Stomach (tissue), 9 donors: ENCODE results near the gene TSKS. TPM values are rescaled to one million over a fixed set of nuclear protein-coding genes. Genes with fewer than 3 reads are reported as not detected.

Source experiments
- DNase-seq, 2 donors: peaks; one replicate each; pipeline versions ENCODE4 v3.0.0 to v3.0.0-alpha.2; 2013 to 2019
- H3K27ac ChIP-seq, 5 donors: fragments of 200-600 bp in 4 of 5; sonication (generic) in 4 of 5; one replicate each; pipeline ENCODE4 v1.5.1; 2013 to 2019; ENCODE audit warnings: mild to moderate bottlenecking in 1 of 5, moderate library complexity in 1 of 5
- H3K27me3 ChIP-seq, 3 donors: fragments of 200-600 bp; sonication (generic); one replicate each; pipeline ENCODE4 v1.5.1; 2017 to 2019; ENCODE audit warnings: mixed run types in 1 of 3
- H3K36me3 ChIP-seq, 4 donors: fragments of 200-600 bp; sonication (generic); 1 replicate in 3 of 4; 2 replicates in 1 of 4; pipeline ENCODE4 v1.5.1; 2016 to 2019
- H3K4me1 ChIP-seq, 4 donors: fragments of 200-600 bp; sonication (generic); one replicate each; pipeline ENCODE4 v1.5.1; 2016 to 2019
- H3K4me3 ChIP-seq, 4 donors: fragments of 200-600 bp; sonication (generic) in 3 of 4; one replicate each; pipeline ENCODE4 v1.5.1; 2016 to 2019; ENCODE audit warnings: mild to moderate bottlenecking in 1 of 4
- H3K9me3 ChIP-seq, 4 donors: fragments of 200-600 bp; sonication (generic); one replicate each; pipeline ENCODE4 v1.5.1; 2016 to 2019
- EP300 ChIP-seq: sonication (generic); formaldehyde crosslinking; IDR thresholded peaks from one replicate; pipeline ENCODE4 v1.6.1; 2017; ENCODE audit warnings: antibody characterized with exemption
- POLR2A ChIP-seq, 4 donors: fragments of 450-650 bp; IDR thresholded peaks; one replicate each; pipeline ENCODE4 v1.6.1; 2016; ENCODE audit warnings: antibody characterized with exemption in 4 of 4, control low read depth in 2 of 4, mild to moderate bottlenecking in 1 of 4, moderate library complexity in 1 of 4
- POLR2AphosphoS5 ChIP-seq, 3 donors: sonication (generic); formaldehyde crosslinking; IDR thresholded peaks; one replicate each; pipeline ENCODE4 v1.6.1; 2016; ENCODE audit warnings: antibody characterized with exemption in 3 of 3
- WGBS, 5 donors: extraction: QIAGEN DNeasy Blood & Tissue Kit in 3 of 5; methylation state at CpG; one replicate each; pipeline versions ENCODE4 v1.1.5 to v1.1.7; 2013 to 2018; 5-methylcytosine and 5-hydroxymethylcytosine counted together
- intact Hi-C: fragments of 100-400 bp; cut with DNase I; formaldehyde crosslinking; loops from one replicate; pipeline ENCODE4 v1.15.1; 2023; ENCODE audit warnings: low total_unique reads
- polyA plus RNA-seq, 3 donors: library from polyadenylated mRNA; stranded (reverse); fragments of 200-250 nt; gene quantifications; one replicate each; pipeline ENCODE4 v1.2.3, GENCODE V29; 2013
- total RNA-seq, 5 donors: library from RNA; depleted of rRNA; stranded (reverse); fragments of >200 nt; gene quantifications; one replicate each; pipeline versions ENCODE4 v1.1.0 to v1.2.3, GENCODE V29; 2014 to 2016
- TF ChIP-seq, protein P1 (sequence below), 7 experiments: fragments of 450-650 bp in 4 of 7; fragments of 200-600 bp in 3 of 7; sonication (generic) in 3 of 7; IDR thresholded peaks; one replicate each; pipeline ENCODE4 v1.5.1; 2016 to 2019; ENCODE audit warnings: antibody characterized with exemption in 7 of 7, control low read depth in 2 of 7, mild to moderate bottlenecking in 1 of 7
- donor health status: healthy with polysubstance abuse.
- donor health status: Bipolar disorder and iron deficiency.
- donor health status: healthy.

TSKS gene
- total and polyA plus RNA-seq, 8 donors, result 0.73 TPM; not detected in 7

DNA sequence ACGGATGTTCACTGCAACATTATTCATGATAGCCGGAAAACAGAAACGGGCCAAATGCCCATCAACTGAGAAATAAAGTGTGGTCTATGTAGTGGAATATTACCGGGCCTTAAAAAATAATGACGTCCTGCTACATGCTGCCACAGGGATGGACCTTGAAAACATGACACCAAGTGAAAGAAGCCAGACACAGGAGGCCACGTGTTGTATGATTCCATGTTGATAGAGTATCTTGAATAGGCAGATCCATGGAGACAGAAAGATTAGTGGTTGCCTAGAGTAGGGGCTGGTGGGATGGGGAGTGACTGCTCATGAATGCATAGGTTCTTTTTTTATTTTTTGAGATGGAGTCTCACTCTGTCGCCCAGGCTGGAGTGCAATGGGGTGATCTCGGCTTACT lies 7.4 kb upstream of the TSKS start:
- peaks cover 17 to 51% (median 35%) of the 10 kb centered on the region in 4 donors for H3K4me1 ChIP-seq
- WGBS, 5 donors, result 91 to 96% (median 92%) methylated on average over 8 of the region's 8 CpGs
- no peaks in the 10 kb centered on the region for H3K27me3 ChIP-seq
- H3K27ac ChIP-seq, result no peak overlapping the region
- no peaks in the 10 kb centered on the region for H3K9me3 ChIP-seq
- no peak for TF ChIP-seq POLR2A (IDR thresholded peaks at IDR 0.05)
- no peak for TF ChIP-seq EP300
- no peak for TF ChIP-seq POLR2AphosphoS5 (IDR thresholded peaks at IDR 0.05)
- TF ChIP-seq, protein P1, sequence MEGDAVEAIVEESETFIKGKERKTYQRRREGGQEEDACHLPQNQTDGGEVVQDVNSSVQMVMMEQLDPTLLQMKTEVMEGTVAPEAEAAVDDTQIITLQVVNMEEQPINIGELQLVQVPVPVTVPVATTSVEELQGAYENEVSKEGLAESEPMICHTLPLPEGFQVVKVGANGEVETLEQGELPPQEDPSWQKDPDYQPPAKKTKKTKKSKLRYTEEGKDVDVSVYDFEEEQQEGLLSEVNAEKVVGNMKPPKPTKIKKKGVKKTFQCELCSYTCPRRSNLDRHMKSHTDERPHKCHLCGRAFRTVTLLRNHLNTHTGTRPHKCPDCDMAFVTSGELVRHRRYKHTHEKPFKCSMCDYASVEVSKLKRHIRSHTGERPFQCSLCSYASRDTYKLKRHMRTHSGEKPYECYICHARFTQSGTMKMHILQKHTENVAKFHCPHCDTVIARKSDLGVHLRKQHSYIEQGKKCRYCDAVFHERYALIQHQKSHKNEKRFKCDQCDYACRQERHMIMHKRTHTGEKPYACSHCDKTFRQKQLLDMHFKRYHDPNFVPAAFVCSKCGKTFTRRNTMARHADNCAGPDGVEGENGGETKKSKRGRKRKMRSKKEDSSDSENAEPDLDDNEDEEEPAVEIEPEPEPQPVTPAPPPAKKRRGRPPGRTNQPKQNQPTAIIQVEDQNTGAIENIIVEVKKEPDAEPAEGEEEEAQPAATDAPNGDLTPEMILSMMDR (IDR thresholded peaks at IDR 0.05), result no peak
- no peak for DNase-seq
- no peak overlapping the region for H3K4me3 ChIP-seq
- peaks cover 0 to 29% (median 6%) of the 10 kb centered on the region in 4 donors for H3K36me3 ChIP-seq
- intact Hi-C loops, result no loop called here

DNA sequence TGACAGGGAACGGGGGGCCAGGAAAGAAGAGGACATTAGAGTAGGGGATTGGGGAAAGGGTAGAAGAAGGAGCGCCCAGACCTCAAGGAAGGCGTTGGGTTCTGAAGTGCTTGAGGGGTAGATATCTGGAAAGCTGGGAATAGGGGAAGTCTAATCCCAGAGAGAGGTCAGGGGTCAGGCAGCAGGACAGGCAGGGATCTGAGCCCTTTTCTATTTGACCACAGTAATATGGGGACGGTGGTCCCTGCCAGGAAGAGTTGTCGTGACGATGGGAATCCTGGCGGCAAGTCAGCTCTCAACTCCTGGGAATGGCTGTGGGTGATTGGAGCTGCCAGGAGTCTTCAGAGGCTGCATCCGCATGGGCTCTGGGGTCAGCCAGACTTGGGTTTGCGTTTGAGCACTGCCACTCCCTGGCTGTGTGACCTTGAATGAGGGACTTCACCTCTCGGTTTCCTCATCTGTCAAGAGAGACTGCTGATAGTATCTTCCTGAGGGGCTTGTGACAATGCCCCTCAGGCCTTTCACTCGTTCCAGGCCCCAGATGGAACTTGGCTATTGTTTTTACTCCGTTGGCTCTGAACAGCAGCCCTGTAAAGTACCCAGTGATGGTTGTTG lies 5.0 kb upstream of the TSKS start:
- no peaks in the 10 kb centered on the region for H3K27me3 ChIP-seq
- H3K4me3 ChIP-seq, result peak overlapping the region; percentile 83 to 97 (median 88)

DNA sequence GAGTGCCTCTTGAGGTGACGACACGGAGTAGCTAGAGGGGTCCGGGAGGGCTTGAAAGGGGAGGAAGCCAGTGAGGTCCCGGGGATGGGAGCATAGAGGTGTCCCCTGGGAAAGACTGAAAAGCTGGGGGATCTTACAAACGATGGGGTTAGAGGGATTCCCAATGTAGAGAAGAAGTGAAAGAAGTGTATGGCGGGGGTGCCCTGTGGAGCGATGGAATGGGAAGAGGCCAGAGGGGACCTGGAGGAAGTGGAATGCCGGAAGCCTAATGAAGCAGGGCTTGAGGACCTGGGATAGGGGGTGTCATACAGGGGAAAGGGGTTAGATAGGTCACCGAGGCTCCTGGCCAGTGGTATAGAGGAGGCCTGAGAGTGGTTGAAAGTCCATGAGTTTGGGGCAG lies 4.3 kb upstream of the TSKS start:
- intact Hi-C loops, result no loop called here
- H3K9me3 ChIP-seq, result no peaks in the 10 kb centered on the region
- WGBS, 5 donors, result 0 to 2% (median 1%) methylated on average over 9 of the region's 9 CpGs
- no peaks in the 10 kb centered on the region for H3K27me3 ChIP-seq
- H3K4me3 ChIP-seq, result peak overlapping the region; percentile 83 to 97 (median 88)
- peaks cover 0 to 13% (median 5%) of the 10 kb centered on the region in 4 donors for H3K36me3 ChIP-seq
- TF ChIP-seq POLR2A (IDR thresholded peaks at IDR 0.05), result no peak
- TF ChIP-seq EP300, result no peak
- no peak for TF ChIP-seq POLR2AphosphoS5 (IDR thresholded peaks at IDR 0.05)
- TF ChIP-seq, protein P1 (IDR thresholded peaks at IDR 0.05), result no peak
- no peak for DNase-seq
- H3K27ac ChIP-seq, result peak overlapping the region; percentile 81 to 94 (median 88)
- H3K4me1 ChIP-seq, result peaks cover 19 to 39% (median 30%) of the 10 kb centered on the region in 4 donors

More for the DNA sequence above, 5.0 kb upstream of the TSKS start:
- 60 to 69% (median 68%) methylated on average over 12 of the region's 12 CpGs for WGBS, 5 donors
- H3K9me3 ChIP-seq, result no peaks in the 10 kb centered on the region
- TF ChIP-seq POLR2A (IDR thresholded peaks at IDR 0.05), result no peak
- TF ChIP-seq, protein P1 (IDR thresholded peaks at IDR 0.05), result no peak
- no peak for TF ChIP-seq POLR2AphosphoS5 (IDR thresholded peaks at IDR 0.05)
- TF ChIP-seq EP300, result no peak
- DNase-seq, result no peak
- intact Hi-C loops, result no loop called here
- H3K4me1 ChIP-seq, result peaks cover 19 to 43% (median 35%) of the 10 kb centered on the region in 4 donors
- H3K27ac ChIP-seq, result peak overlapping the region in 3 of 5 donors; percentile 87 to 94 (median 91)
- peaks cover 0 to 13% (median 5%) of the 10 kb centered on the region in 4 donors for H3K36me3 ChIP-seq

DNA sequence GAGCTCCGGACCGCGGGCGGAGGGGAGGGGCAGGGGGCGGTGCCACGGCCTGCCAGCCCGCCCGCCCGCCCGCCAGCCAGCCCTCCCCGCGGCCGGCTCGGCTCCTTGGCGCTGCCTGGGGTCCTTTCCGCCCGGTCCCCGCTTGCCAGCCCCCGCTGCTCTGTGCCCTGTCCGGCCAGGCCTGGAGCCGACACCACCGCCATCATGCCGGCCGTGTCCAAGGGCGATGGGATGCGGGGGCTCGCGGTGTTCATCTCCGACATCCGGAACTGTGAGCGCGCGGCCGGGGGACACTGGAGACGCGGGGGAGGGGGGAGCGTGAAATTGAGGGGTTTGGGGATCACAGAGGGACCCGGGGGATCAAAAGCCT lies 3.8 kb upstream of the TSKS start, which contains the start of gene AP2A1:
TSS of gene AP2A1 (plus strand) at position 72 of the 370 bp plus-strand sequence. CDS start at position 205, 133 bp downstream.
- TF ChIP-seq POLR2AphosphoS5 (IDR thresholded peaks at IDR 0.05) (peak in 2 of 3 donors; percentile 24 to 67), POLR2A (IDR thresholded peaks at IDR 0.05) (no peak), EP300 (no peak)
- TF ChIP-seq, protein P1 (IDR thresholded peaks at IDR 0.05), result no peak
- Histone ChIP-seq H3K36me3 (peaks cover 0 to 11% (median 5%) of the 10 kb centered on the region in 4 donors), H3K4me3 (peak within 1 kb of the TSS; percentile 83 to 97 (median 88)), H3K27ac (peak within 1 kb of the TSS; percentile 87 to 95 (median 93)), H3K27me3 (no peaks in the 10 kb centered on the region), H3K9me3 (no peaks in the 10 kb centered on the region), H3K4me1 (peaks cover 19 to 39% (median 30%) of the 10 kb centered on the region in 4 donors)
- intact Hi-C loops, result no loop called here
- WGBS, 5 donors, result 0 to 2% (median 1%) methylated on average over 8 to 38 of the region's 38 CpGs
- no peak for DNase-seq
